HG03575 (cell line): ENCODE data around the gene ELL.

ENCODE experiments used
- ATAC-seq: cut with Tn5 transposase; IDR thresholded peaks from one replicate; pipeline ENCODE4 v1.9.1; 2021; ENCODE audit not compliant: unreplicated experiment, insufficient number of reproducible peaks, low FRiP score; ENCODE audit errors: extremely low read depth

ELL gene

DNA sequence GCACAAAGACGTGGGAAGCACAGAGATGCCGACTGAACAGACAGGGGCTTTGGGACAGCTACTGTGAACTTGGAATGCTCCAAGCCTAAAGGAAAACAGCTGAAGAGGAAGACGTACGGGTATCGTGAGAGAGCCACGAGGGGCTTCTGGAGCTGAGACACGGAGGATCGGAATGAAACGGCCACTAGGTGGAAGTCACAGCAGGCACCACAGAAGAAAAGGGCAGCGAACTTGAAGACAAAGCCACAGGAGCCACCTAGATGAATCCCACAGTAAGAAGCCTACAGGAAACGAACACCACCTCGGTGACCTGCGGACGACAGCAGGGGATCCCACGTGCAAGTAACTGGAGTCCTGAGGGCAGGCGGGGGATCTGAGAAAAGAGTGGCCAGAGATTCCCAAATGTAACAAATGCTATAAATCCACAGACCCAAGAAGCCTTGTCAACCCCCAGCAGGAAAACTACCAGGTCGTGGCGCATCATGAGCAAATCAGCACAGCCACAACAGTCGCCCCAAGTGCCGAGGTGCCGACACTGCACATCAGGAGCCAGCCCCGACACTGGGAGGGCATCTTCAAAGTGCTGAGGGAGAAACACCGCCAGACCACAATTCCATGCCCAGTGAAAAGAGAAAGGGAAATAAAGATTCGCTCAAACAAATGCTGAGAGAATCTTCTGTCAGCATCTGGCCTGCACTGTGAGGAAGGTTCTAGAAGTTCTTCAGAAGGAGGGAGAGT, 44.7 kb downstream of the ELL start:
- no peak for ATAC-seq

GRCh38 chr19:18476507-18477041, 45.3 kb downstream of the ELL start:
- no peak for ATAC-seq

DNA sequence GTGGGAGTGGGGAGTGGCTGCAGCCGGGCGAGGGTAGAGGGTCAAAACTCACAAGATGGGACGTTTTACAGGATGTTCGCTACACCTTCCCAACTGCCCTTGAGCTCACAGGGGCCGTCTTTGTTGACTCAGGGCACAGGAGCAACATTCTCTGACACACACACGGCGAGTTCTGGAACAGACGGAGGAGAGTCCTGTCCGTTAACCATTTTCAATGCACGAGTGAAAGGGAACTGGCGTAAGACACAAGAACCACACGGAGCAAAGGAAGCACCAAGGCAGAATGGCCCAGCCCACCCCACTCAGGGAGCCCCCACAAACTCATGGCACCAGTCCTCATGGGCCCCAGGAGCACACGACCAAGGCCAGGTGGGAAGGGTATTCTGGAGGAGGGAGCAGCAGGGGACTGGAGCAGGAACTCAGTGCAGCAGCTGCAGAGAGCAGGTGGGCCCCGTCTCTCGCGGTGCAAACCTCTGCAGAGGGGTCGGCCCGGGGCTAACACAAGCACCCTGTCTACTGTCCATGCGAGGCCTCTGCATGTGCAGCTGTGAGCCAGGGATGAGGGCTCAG, 46.0 kb downstream of the ELL start:
- no peak for ATAC-seq

GRCh38 chr19:18475004-18475453, 46.8 kb downstream of the ELL start:
- ATAC-seq, result no peak

DNA sequence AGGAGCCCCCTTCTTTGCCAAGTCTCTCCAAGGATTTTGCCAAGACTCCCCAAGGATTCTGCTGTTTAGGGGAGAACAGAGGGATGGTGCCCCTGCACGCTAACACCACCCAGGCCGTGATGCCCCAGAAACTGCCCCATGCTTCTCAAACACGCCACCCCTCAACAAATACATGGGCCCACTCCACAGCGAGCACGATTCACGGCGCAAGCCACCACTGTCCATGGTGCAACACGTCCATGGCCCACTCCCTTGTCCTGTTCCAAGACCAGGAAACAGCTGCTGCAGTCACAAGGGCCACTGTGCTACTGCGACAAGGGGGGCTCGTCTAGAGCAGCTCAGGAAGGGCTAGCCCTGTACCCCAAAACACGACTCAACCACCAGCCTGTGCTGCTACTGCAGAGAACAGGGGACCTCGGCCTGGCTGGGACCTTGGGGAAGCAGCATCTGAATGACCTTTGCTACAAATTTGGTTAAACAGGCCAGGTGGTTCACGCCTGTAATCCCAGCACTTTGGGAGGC, 47.4 kb downstream of the ELL start:
- no peak for ATAC-seq

- ATAC-seq, result no peak
These were observed 48.2 kb downstream of the ELL start for GRCh38 chr19:18473706-18474087.

DNA sequence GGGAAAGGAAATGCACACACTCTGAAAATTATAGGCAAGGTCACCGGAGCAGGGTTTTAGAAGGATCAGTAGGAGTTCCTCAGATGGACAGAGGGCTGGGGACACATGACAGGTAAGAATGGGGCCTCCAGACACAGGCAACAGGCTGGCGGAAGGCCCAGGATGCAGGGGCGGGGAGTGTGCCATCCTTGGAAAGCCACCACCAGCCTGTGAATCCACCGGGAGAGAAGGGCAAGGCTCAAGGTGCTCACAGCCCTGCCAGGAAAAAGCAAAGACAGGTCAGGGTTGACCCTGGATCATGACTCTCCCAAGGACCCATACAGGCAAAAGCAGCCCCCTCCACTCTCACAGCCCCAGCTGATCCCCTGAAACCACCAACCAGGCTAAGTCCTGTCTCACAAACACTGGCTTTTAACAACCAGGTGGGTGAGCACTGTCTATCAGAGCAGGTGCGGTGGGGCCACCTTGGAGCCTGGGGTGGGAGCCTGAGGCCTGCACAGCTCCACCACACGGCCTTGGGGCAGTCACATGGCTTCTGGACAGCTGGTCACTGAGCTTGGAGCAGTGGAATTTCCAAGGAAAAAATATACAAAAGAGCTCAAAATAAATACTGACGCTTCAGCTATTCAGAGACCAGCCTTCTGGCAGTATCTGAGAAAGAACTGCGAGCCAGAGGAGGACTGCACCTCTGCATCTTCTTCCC, 48.7 kb downstream of the ELL start:
- no peak for ATAC-seq

DNA sequence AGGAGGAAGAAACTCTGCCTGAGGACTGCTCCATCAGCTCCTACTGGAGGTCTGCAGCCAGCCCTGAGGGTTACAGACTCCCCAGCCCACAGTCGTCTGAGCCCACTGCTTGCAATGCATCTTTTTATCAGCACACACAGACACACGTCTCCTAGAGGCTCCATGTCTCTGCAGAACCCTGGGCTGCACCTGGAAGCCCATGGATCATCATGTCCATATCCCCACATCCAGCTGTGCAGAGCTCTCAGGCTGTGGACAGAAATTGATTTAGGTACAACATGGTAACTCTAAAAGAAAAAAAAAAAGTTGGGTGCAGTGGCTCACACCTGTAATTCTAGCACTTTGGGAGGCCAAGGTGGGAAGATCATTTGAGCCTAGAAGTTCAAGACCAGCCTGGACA, 51.1 kb downstream of the ELL start:
- ATAC-seq, result no peak

- no peak for ATAC-seq
These were observed 52.6 kb downstream of the ELL start for GRCh38 chr19:18469069-18469846.

DNA sequence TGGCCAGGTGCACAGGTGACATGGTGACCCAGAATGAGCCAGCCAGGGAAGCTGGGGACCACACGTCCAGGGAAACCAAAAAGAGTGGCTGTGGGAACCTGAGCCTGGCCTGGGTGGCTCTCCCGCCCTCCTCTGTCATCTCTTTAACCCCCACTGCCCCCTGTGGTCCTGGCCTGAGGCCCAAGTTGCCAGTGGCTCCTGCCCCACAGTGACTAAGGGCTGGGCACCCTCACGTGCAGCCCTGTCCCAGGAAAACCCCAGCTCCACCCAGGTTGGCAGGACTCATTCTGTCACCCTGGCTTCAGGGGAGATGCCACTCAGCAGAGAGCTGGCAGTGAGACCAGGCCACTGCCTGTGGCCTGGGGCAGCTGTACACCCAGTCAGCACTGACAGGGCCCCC, 53.4 kb downstream of the ELL start:
- no peak for ATAC-seq

GRCh38 chr19:18467978-18468377, 53.9 kb downstream of the ELL start:
- no peak for ATAC-seq

GRCh38 chr19:18466354-18466753, 55.5 kb downstream of the ELL start:
- ATAC-seq, result no peak

DNA sequence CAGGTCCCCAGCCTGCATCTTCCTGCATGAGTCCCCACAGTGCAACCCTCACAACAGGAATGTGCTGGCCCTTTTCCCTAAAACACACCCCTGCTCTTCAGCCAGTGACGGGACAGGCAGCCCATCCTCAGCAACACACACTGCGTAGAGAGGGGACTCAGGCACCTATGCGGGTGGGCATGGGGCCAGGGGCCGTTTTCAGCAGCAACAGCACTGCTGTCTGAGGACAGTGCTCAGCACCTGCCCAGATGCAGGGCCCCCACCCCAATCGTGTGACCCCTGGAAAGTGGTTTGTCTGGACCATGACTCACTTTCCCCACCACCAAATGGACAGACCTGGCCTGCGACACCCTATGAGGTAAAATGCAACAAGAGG, 55.9 kb downstream of the ELL start:
- ATAC-seq, result no peak

DNA sequence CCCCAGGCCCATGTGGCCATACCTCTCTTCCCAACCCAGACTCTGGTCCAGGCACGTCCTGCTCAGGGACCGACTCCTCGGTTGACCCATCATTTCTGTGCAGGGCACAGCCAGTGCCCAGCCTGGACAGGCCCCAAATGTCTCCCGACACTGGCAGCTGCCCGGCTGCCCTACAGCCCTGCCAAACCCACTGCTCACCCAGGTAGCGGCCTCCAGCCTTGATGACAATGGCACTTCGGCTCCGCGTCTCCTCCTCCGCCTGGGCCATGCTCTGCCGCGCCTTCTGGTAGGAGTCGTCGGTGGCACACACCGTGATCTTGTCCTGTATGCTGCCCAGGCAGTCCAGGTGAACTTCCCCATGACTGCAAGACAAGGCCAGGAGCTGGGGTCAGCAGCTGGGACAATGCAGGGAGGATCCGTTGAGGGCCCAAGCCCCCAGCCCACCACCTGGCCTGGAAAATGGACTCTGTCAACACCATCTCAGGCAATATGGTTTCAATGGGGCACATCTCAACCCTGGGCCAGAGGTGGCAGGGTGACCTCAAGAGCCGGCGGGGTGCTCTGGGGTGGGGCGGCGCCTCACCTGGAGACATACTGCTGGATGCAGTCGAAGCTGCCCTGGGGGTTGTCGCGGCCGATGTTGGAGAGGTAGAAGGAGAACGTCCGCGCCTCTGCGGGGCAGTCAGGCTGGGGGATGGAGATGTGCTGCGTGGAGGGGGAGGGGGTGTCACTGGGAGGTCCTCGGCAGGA, 56.5 kb downstream of the ELL start:
- ATAC-seq, result no peak

DNA sequence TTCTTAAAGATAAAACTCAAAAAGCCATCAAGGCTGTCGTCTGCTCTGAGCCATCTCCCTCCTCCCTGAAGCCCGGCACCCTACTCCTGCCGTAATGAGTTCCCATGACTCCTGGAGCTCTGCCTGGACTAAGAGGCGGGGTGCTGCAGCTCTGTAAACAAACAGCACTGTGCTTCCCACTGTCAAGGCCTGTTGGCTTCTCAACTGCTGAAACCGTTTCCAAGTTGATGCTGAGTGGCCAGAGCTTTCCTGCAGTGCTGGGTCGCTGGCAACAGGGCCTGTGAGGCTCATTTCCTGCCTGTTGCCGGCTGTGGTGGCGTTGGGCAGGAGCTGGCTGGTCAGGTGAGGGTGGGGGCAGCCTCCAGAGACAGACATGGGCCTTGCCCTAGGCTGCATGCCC, 57.2 kb downstream of the ELL start:
- ATAC-seq, result no peak

GRCh38 chr19:18461471-18461870, 60.4 kb downstream of the ELL start:
- ATAC-seq, result no peak

DNA sequence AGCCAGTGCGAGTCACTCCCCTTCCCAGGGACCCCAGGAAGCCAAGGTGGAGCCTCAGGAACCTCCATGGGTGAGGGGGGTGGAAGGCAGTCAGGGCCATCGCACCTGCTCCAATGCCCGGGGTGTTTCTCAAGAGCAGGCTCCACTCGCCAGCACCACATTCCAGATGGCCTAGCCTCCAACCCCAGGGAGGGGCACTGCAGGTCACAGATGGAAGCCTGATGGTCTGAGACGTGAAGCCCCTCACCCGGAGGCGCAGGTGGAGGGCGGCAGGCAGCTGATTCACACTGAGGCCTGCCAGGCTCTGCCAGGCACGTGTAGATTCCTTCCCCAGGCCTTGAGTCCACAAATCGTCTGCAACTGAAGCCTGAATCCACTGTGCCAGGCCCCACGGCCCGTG, 61.0 kb downstream of the ELL start:
- no peak for ATAC-seq

DNA sequence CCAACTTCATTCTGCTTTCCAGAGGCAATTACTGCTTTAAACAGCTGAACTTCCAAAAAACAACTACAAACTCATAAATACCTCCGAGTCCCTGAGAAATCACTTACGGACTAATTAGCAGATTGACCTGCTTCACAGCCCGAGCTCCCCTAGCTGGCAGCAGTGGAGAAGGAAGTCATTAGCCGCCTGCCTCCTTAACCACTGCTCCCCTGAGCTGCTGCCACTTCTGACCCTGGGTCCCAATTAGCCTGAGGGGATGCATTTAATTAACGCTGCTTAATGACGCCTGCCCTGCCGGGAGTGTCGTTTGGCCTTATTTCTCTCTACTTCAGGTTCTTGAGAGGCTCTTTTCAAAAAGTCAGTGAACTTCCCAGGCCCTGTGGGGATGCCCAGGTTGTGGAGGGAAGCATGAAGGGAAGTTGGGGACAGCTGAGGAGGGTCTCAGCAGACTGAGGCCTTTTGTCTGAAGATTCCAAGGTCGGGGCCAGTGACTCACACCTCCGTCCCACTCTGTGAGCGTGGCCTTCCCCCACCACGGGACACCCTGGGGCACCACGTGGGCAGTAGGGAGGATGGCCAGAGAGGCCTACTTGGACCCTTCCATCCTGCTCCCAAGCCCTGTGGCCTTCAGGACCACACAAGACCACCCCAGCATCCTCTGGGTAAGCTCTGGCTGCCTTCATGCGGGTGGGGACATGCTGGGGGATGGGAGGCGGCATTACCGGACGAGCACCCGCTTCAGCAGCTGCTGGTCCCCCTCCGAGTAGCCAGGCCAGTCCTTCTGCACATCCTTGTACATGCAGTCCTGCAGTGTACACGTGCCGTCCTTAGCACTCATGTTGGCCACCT, 64.2 kb downstream of the ELL start:
- ATAC-seq, result no peak
